Measurements from ENCODE around the gene B4GALNT4. TPM values are rescaled to one million over a fixed set of nuclear protein-coding genes. Genes with fewer than 3 reads are reported as not detected.

B4GALNT4 gene
- total RNA-seq, 4 donors from 2014 or later: not detected

DNA sequence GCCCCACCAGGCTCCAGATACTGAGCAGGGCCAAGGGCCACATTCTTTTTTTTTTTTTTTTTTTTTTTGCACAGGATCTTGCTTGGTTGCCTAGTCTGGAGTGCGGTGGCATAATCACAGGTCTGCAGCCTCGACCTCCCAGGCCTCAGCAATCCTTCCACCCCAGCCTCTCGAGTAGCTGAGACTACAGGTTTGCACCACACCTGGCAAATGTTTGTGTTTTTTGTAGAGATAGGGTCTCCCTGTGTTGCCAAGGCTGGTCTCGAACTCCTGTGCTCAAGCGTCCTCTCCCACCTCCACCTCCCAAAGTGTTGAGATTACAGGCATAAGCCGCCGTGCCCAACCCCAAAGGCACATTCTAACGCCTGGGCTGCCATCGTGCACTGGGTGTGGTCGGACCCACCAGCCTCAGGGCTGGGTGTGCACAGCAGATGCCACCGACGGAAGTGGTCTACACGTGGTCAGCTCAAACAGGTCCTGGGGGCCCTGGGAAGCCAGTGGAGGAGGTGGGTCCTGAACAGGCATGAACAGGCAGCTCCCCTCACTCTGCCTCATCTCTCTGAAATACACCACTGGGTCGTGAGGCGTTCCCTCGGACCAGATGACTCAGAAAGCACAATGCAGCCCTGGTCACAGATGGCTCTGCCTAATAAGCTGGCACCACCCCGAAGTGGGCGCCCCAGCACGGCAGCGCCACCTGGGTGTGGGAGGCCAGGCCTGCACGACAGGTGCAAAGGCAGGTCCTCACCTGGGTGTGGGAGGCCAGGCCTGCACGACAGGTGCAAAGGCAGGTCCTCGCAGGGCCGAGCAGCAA lies 5.1 kb upstream of the B4GALNT4 start:
- in situ Hi-C loops (cut with MboI; ENCODE audit: low sequenced_read_pairs in 4 of 4): no loop called here
- Histone ChIP-seq H3K4me3 (no peak overlapping the region), H3K9me3 (no peaks in the 10 kb centered on the region), H3K27ac (no peak overlapping the region), H3K27me3 (peaks cover 41 to 46% (median 44%) of the 10 kb centered on the region in 3 donors), H3K36me3 (no peaks in the 10 kb centered on the region), H3K4me1 (peaks cover 0 to 4% of the 10 kb centered on the region in 2 donors)
- ATAC-seq: no peak
- DNase-seq: no peak
- intact Hi-C loops (cut with DNase I; ENCODE audit: low total_unique reads): no loop called here
- TF ChIP-seq, protein P1, sequence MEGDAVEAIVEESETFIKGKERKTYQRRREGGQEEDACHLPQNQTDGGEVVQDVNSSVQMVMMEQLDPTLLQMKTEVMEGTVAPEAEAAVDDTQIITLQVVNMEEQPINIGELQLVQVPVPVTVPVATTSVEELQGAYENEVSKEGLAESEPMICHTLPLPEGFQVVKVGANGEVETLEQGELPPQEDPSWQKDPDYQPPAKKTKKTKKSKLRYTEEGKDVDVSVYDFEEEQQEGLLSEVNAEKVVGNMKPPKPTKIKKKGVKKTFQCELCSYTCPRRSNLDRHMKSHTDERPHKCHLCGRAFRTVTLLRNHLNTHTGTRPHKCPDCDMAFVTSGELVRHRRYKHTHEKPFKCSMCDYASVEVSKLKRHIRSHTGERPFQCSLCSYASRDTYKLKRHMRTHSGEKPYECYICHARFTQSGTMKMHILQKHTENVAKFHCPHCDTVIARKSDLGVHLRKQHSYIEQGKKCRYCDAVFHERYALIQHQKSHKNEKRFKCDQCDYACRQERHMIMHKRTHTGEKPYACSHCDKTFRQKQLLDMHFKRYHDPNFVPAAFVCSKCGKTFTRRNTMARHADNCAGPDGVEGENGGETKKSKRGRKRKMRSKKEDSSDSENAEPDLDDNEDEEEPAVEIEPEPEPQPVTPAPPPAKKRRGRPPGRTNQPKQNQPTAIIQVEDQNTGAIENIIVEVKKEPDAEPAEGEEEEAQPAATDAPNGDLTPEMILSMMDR (IDR thresholded peaks at IDR 0.05 in 4 of 5, conservative IDR thresholded peaks at IDR 0.05 in 1 of 5): no peak
- no peak for TF ChIP-seq POLR2A (IDR thresholded peaks at IDR 0.05)

DNA sequence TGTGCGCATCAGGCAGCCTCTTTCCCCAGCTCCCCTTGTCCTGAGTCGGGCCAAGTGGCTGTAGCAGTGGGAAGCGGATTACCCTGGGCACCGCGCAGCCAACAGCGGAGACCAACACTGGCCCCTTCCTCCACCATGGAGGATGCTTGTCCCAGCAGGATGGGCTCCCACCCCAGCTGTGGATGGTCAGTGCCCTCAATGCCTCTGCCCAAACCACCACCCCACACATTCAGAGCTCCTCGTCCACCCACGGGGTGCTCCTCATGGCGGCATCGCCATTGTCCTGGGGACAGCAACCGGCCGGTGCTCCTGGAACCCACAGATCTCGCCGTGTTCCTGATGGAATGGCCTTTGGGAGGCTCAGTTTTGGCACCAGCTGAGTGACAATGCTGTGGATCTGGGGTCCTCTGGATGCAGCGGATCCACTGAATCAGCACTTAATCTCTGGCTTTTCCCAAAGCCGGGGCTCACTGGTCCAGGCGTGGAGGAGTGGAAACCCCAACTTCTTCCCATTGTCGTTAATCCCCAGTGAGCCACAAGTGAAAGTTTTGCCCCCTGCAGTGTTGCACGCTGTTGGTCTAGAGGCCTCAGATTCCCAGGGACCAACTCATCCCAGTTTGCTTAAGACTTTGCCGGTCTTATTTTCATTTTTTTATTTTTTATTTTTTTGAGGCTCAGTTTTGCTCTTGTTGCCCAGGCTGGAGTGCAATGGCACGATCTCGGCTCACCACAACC lies 4.1 kb upstream of the B4GALNT4 start:
- peaks cover 43 to 48% (median 46%) of the 10 kb centered on the region in 3 donors for H3K27me3 ChIP-seq
- H3K9me3 ChIP-seq: no peaks in the 10 kb centered on the region
- intact Hi-C loops (cut with DNase I; ENCODE audit: low total_unique reads): no loop called here
- TF ChIP-seq, protein P1 (IDR thresholded peaks at IDR 0.05 in 4 of 5, conservative IDR thresholded peaks at IDR 0.05 in 1 of 5): no peak
- no peak for TF ChIP-seq POLR2A (IDR thresholded peaks at IDR 0.05)
- H3K4me3 ChIP-seq: no peak overlapping the region
- ATAC-seq (no peak), DNase-seq (no peak)
- in situ Hi-C loops (cut with MboI; ENCODE audit: low sequenced_read_pairs in 4 of 4): no loop called here
- H3K4me1 ChIP-seq: peaks cover 0 to 4% of the 10 kb centered on the region in 2 donors
- no peaks in the 10 kb centered on the region for H3K36me3 ChIP-seq
- H3K27ac ChIP-seq: no peak overlapping the region

DNA sequence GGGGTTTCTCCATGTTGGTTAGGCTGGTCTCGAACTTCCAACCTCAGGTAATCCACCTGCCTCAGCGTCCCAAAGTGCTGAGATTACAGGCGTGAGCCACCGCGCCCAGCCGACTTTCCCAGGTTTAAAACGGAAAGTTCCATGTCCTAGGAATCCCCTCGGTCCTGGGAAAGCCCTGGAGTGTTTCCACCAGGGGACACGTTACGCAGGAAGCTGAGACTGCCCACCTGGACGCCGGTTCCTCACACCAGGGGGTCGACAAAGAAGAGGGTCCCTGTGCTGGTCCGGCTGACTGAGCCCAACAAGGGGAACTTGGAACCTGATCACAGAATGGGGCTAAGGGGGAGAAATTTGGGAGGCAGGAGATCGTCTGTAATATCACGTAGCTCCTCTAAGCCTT lies 3.5 kb upstream of the B4GALNT4 start:
- H3K4me3 ChIP-seq: no peak overlapping the region
- TF ChIP-seq, protein P1 (IDR thresholded peaks at IDR 0.05 in 4 of 5, conservative IDR thresholded peaks at IDR 0.05 in 1 of 5): no peak
- TF ChIP-seq POLR2A (IDR thresholded peaks at IDR 0.05): no peak
- H3K36me3 ChIP-seq: no peaks in the 10 kb centered on the region
- H3K4me1 ChIP-seq: peaks cover 0 to 4% of the 10 kb centered on the region in 2 donors
- peaks cover 46 to 53% (median 48%) of the 10 kb centered on the region in 3 donors for H3K27me3 ChIP-seq
- in situ Hi-C loops (cut with MboI; ENCODE audit: low sequenced_read_pairs in 4 of 4): no loop called here
- no peaks in the 10 kb centered on the region for H3K9me3 ChIP-seq
- DNase-seq: no peak
- intact Hi-C loops (cut with DNase I; ENCODE audit: low total_unique reads): no loop called here
- H3K27ac ChIP-seq: no peak overlapping the region
- no peak for ATAC-seq

DNA sequence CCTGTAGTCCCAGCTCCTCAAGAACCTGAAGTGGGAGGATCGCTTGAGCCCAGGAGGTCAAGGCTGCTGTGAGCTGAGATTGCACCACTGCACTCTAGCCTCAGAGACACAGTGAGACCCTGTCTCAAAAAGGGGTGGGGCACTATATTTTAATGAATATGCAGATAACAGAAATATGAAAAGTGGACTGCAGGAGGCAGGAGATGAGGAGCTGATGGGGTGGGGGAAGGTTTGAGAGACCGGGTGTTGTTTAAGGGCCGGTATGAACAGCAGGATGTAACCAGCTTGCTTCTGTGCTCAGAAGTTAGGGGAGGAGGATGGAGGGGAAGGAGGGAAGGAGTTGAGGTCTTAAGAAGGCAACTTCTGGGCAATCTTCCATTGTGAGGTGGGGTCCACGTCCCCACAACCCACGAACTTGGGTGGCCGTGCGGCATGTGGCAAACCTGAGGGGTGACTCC lies 1.3 kb upstream of the B4GALNT4 start:
- intact Hi-C loops (cut with DNase I; ENCODE audit: low total_unique reads): no loop called here

More for the DNA sequence above, 1.3 kb upstream of the B4GALNT4 start:
- no peak for ATAC-seq
- H3K9me3 ChIP-seq: no peaks in the 10 kb centered on the region
- peaks cover 44 to 57% (median 46%) of the 10 kb centered on the region in 3 donors for H3K27me3 ChIP-seq
- H3K4me3 ChIP-seq: no peak overlapping the region
- DNase-seq: no peak
- no peaks in the 10 kb centered on the region for H3K36me3 ChIP-seq
- no peak overlapping the region for H3K27ac ChIP-seq
- TF ChIP-seq POLR2A (IDR thresholded peaks at IDR 0.05): no peak
- TF ChIP-seq, protein P1 (IDR thresholded peaks at IDR 0.05 in 4 of 5, conservative IDR thresholded peaks at IDR 0.05 in 1 of 5): no peak
- in situ Hi-C loops (cut with MboI; ENCODE audit: low sequenced_read_pairs in 4 of 4): no loop called here
- H3K4me1 ChIP-seq: peaks cover 0 to 4% of the 10 kb centered on the region in 2 donors

Data from gastrocnemius medialis (tissue), 4 donors.